HEK293T (cell line): Measurements from ENCODE around the gene GEMIN8.

ENCODE experiments used
- CTBP1 ChIP-seq: fragments of 450-650 bp; IDR thresholded peaks from 2 replicates; pipeline ENCODE4 v1.6.1; 2016; ENCODE audit warnings: borderline replicate concordance
- FOXA1 ChIP-seq: fragments of 450-650 bp; IDR thresholded peaks from 2 replicates; pipeline ENCODE4 v1.6.1; 2016; ENCODE audit warnings: mild to moderate bottlenecking
- FOXK2 ChIP-seq: fragments of 450-650 bp; IDR thresholded peaks from 2 replicates; pipeline ENCODE4 v1.6.1; 2016; ENCODE audit warnings: mild to moderate bottlenecking
- FOXM1 ChIP-seq: fragments of 450-650 bp; IDR thresholded peaks from 2 replicates; pipeline ENCODE4 v1.6.1; 2017; ENCODE audit warnings: mild to moderate bottlenecking, borderline replicate concordance
- NFRKB ChIP-seq: fragments of 450-650 bp; IDR thresholded peaks from 2 replicates; pipeline ENCODE4 v1.6.1; 2016; ENCODE audit warnings: mild to moderate bottlenecking, moderate library complexity
- SP1 ChIP-seq: fragments of 450-650 bp; IDR thresholded peaks from 2 replicates; pipeline ENCODE4 v1.6.1; 2017
- SUZ12 ChIP-seq: fragments of 450-650 bp; IDR thresholded peaks from 2 replicates; pipeline ENCODE4 v1.6.1; 2016; ENCODE audit warnings: mild to moderate bottlenecking

- no peak for TF ChIP-seq FOXM1
- no peak for TF ChIP-seq SUZ12
- no peak for TF ChIP-seq FOXK2
- TF ChIP-seq CTBP1, result no peak
- no peak for TF ChIP-seq FOXA1
- TF ChIP-seq SP1, result no peak
- TF ChIP-seq NFRKB, result no peak
These were observed 62.9 kb downstream of the GEMIN8 start for GRCh38 chrX:13966793-13967125.
